ENCODE results near the gene SLC22A23. TPM values are rescaled to one million over a fixed set of nuclear protein-coding genes. Genes with fewer than 3 reads are reported as not detected.

The SLC22A23 gene
- total and polyA plus RNA-seq, 4 donors, result 4.9 to 45.4 (median 19.7) TPM

DNA sequence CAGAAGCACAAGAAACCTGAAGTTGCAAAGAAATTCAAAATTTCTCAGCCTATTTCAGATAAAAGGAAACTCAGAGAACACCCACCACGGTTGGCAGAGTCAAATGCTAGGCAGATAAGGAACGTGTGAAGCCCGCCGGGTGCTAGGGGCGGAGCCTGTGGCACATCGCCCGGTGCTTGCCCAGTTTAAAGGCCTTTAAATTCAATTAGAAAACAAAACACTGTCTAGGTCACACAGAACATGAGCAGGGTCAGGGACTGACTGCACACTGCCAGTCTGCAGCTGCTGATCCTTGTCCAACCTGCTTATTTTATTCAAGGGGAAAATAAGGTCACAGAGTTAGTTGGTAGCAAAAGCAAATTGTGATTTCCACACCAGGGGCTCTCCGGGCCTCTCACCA is 122.3 kb downstream of the SLC22A23 start:
- 17% methylated on average over 8 of the region's 8 CpGs for WGBS
- peak; percentile 66 for TF ChIP-seq NR2F2 (IDR thresholded peaks at IDR 0.05)
- TF ChIP-seq TAF1 (conservative IDR thresholded peaks at IDR 0.05), result peak; percentile 32
- TF ChIP-seq, protein P1, sequence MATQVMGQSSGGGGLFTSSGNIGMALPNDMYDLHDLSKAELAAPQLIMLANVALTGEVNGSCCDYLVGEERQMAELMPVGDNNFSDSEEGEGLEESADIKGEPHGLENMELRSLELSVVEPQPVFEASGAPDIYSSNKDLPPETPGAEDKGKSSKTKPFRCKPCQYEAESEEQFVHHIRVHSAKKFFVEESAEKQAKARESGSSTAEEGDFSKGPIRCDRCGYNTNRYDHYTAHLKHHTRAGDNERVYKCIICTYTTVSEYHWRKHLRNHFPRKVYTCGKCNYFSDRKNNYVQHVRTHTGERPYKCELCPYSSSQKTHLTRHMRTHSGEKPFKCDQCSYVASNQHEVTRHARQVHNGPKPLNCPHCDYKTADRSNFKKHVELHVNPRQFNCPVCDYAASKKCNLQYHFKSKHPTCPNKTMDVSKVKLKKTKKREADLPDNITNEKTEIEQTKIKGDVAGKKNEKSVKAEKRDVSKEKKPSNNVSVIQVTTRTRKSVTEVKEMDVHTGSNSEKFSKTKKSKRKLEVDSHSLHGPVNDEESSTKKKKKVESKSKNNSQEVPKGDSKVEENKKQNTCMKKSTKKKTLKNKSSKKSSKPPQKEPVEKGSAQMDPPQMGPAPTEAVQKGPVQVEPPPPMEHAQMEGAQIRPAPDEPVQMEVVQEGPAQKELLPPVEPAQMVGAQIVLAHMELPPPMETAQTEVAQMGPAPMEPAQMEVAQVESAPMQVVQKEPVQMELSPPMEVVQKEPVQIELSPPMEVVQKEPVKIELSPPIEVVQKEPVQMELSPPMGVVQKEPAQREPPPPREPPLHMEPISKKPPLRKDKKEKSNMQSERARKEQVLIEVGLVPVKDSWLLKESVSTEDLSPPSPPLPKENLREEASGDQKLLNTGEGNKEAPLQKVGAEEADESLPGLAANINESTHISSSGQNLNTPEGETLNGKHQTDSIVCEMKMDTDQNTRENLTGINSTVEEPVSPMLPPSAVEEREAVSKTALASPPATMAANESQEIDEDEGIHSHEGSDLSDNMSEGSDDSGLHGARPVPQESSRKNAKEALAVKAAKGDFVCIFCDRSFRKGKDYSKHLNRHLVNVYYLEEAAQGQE (IDR thresholded peaks at IDR 0.05), result peak; percentile 58
- peak; percentile 22 to 66 for TF ChIP-seq JUND (IDR thresholded peaks at IDR 0.05)
- peak; percentile 58 to 64 for TF ChIP-seq RAD21 (IDR thresholded peaks at IDR 0.05)
- TF ChIP-seq, protein P2, sequence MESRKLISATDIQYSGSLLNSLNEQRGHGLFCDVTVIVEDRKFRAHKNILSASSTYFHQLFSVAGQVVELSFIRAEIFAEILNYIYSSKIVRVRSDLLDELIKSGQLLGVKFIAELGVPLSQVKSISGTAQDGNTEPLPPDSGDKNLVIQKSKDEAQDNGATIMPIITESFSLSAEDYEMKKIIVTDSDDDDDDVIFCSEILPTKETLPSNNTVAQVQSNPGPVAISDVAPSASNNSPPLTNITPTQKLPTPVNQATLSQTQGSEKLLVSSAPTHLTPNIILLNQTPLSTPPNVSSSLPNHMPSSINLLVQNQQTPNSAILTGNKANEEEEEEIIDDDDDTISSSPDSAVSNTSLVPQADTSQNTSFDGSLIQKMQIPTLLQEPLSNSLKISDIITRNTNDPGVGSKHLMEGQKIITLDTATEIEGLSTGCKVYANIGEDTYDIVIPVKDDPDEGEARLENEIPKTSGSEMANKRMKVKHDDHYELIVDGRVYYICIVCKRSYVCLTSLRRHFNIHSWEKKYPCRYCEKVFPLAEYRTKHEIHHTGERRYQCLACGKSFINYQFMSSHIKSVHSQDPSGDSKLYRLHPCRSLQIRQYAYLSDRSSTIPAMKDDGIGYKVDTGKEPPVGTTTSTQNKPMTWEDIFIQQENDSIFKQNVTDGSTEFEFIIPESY (IDR thresholded peaks at IDR 0.05), result peak; percentile 66
- TF ChIP-seq EGR1 (IDR thresholded peaks at IDR 0.05; ENCODE audit: low read depth in 2 of 2), result peak in 1 of 2 donors; percentile 45
- peak; percentile 93 for TF ChIP-seq RXRA (IDR thresholded peaks at IDR 0.05)
- peak; percentile 78 for TF ChIP-seq SP1 (IDR thresholded peaks at IDR 0.05)
- TF ChIP-seq HNF4A (conservative IDR thresholded peaks at IDR 0.05), result peak; percentile 72 to 79
- TF ChIP-seq FOXA1 (IDR thresholded peaks at IDR 0.05), result peak; percentile 18
- TF ChIP-seq, protein P3, sequence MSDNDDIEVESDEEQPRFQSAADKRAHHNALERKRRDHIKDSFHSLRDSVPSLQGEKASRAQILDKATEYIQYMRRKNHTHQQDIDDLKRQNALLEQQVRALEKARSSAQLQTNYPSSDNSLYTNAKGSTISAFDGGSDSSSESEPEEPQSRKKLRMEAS (IDR thresholded peaks at IDR 0.05), result peak; percentile 81
- TF ChIP-seq, protein P4, sequence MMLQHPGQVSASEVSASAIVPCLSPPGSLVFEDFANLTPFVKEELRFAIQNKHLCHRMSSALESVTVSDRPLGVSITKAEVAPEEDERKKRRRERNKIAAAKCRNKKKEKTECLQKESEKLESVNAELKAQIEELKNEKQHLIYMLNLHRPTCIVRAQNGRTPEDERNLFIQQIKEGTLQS (IDR thresholded peaks at IDR 0.05), result peak; percentile 17
- TF ChIP-seq, protein P5, sequence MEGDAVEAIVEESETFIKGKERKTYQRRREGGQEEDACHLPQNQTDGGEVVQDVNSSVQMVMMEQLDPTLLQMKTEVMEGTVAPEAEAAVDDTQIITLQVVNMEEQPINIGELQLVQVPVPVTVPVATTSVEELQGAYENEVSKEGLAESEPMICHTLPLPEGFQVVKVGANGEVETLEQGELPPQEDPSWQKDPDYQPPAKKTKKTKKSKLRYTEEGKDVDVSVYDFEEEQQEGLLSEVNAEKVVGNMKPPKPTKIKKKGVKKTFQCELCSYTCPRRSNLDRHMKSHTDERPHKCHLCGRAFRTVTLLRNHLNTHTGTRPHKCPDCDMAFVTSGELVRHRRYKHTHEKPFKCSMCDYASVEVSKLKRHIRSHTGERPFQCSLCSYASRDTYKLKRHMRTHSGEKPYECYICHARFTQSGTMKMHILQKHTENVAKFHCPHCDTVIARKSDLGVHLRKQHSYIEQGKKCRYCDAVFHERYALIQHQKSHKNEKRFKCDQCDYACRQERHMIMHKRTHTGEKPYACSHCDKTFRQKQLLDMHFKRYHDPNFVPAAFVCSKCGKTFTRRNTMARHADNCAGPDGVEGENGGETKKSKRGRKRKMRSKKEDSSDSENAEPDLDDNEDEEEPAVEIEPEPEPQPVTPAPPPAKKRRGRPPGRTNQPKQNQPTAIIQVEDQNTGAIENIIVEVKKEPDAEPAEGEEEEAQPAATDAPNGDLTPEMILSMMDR (IDR thresholded peaks at IDR 0.05; ENCODE audit: low read depth, low read length, missing input control), result no peak
- no peak for TF ChIP-seq GABPA (IDR thresholded peaks at IDR 0.05 in 1 of 2, conservative IDR thresholded peaks at IDR 0.05 in 1 of 2)
- TF ChIP-seq HNF4G (IDR thresholded peaks at IDR 0.05), result no peak
- no peak for TF ChIP-seq FOXA2 (IDR thresholded peaks at IDR 0.05)
- peak; percentile 52 for TF ChIP-seq YY1 (IDR thresholded peaks at IDR 0.05)
- peak; percentile 59 for DNase-seq (ENCODE audit: low spot score)
- Histone ChIP-seq H3K4me3 (ENCODE audit: low read depth in 1 of 3, low read length in 3 of 3) (no peak overlapping the region), H3K4me1 (ENCODE audit: control insufficient read depth in 4 of 4, insufficient read depth in 4 of 4, low read length in 3 of 4) (peaks cover 11 to 24% (median 16%) of the 10 kb centered on the region in 4 donors), H3K36me3 (ENCODE audit: control insufficient read depth in 4 of 4, insufficient read depth in 3 of 4, low read depth in 1 of 4, low read length in 3 of 4) (no peaks in the 10 kb centered on the region), H3K27ac (ENCODE audit: low read depth in 1 of 2, low read length in 2 of 2) (peak overlapping the region; percentile 17 to 73), H3K27me3 (ENCODE audit: control insufficient read depth in 4 of 4, insufficient read depth in 4 of 4, low read length in 3 of 4) (no peaks in the 10 kb centered on the region), H3K9me3 (ENCODE audit: control insufficient read depth in 4 of 4, low read length in 3 of 4) (no peaks in the 10 kb centered on the region), H3K9ac (ENCODE audit: low read depth in 1 of 2, low read length in 2 of 2) (no peak overlapping the region)
